SU-DHL-6 (cell line): ENCODE measurements around the gene UBE2F.

ENCODE experiments used
- H2AFZ ChIP-seq: fragments of 200-600 bp; sonication (generic); 2 replicates; pipeline ENCODE4 v1.6.1; 2014; ENCODE audit warnings: low read depth, mild to moderate bottlenecking, moderate library complexity, mixed read lengths, antibody characterized with exemption, low read length; ENCODE audit not compliant: severe bottlenecking
- H3F3A ChIP-seq: fragments of 200-600 bp; shearing (Covaris generic); 2 replicates; pipeline ENCODE4 v1.6.0; 2016; ENCODE audit warnings: antibody characterized with exemption, mild to moderate bottlenecking; ENCODE audit not compliant: insufficient read depth
- H3K27ac ChIP-seq: fragments of 200-600 bp; sonication (generic); 2 replicates; pipeline ENCODE4 v1.5.1; 2016; ENCODE audit warnings: low read depth, mild to moderate bottlenecking, low read length, moderate library complexity, mixed read lengths
- H3K27me3 ChIP-seq: fragments of 200-600 bp; sonication (generic), shearing (Covaris generic); 2 replicates; pipeline ENCODE4 v1.6.0; 2014; ENCODE audit warnings: mild to moderate bottlenecking, low read length
- H3K36me3 ChIP-seq: fragments of 200-600 bp; sonication (generic); 2 replicates; pipeline ENCODE4 v1.6.1; 2014; ENCODE audit warnings: mild to moderate bottlenecking, low read length, mixed read lengths
- H3K4me2 ChIP-seq: fragments of 300-600, 200-600 bp; shearing (Covaris generic), sonication (generic); 2 replicates; pipeline ENCODE4 v1.6.0; 2014; ENCODE audit warnings: low read length, low read depth, mild to moderate bottlenecking; ENCODE audit not compliant: poor library complexity, severe bottlenecking
- H3K4me3 ChIP-seq: fragments of 200-600 bp; sonication (generic); 2 replicates; pipeline ENCODE4 v1.5.1; 2014; ENCODE audit warnings: antibody characterized with exemption, low read length, mild to moderate bottlenecking, mixed read lengths; ENCODE audit not compliant: insufficient read depth, poor library complexity, severe bottlenecking
- H3K79me2 ChIP-seq: fragments of 200-600 bp; sonication (generic); 2 replicates; pipeline ENCODE4 v1.6.1; 2014; ENCODE audit warnings: mild to moderate bottlenecking, low read length, moderate library complexity; ENCODE audit not compliant: insufficient read depth
- H3K9ac ChIP-seq: fragments of 200-600 bp; sonication (generic); 2 replicates; pipeline ENCODE4 v1.7.0; 2014; ENCODE audit warnings: mild to moderate bottlenecking, low read length
- H3K9me2 ChIP-seq: fragments of 200-600 bp; sonication (generic); replicated peaks from 2 replicates; pipeline ENCODE4 v1.6.1; 2014; ENCODE audit warnings: low read length; ENCODE audit not compliant: insufficient read depth
- H3K9me3 ChIP-seq: fragments of 200-600 bp; sonication (generic); 2 replicates; pipeline ENCODE4 v1.6.1; 2014; ENCODE audit warnings: low read length, mixed read lengths; ENCODE audit not compliant: insufficient read depth
- H4K20me1 ChIP-seq: fragments of 200-600 bp; sonication (generic); 2 replicates; pipeline ENCODE4 v1.6.1; 2014; ENCODE audit warnings: low read depth, mild to moderate bottlenecking, antibody characterized with exemption, low read length, moderate library complexity, mixed read lengths
- EZH2phosphoT487 ChIP-seq: fragments of 200-600 bp; sonication (generic), shearing (Covaris generic); conservative IDR thresholded peaks from 2 replicates; pipeline ENCODE4 v1.6.1; 2018; ENCODE audit warnings: mild to moderate bottlenecking, antibody characterized with exemption, low read length, moderate library complexity, mixed read lengths
- TF ChIP-seq, protein P1 (sequence below): fragments of 200-600 bp; sonication (generic); IDR thresholded peaks from one replicate; pipeline ENCODE4 v1.5.1; 2017; ENCODE audit warnings: antibody characterized with exemption, mild to moderate bottlenecking, low read length, moderate library complexity; ENCODE audit not compliant: insufficient read depth, poor library complexity, severe bottlenecking

The UBE2F gene

GRCh38 chr2:237967463-237967951 lies 693 bp downstream of the UBE2F start:
- Histone ChIP-seq H3K4me2 (peak overlapping the region; percentile 68), H3K27ac (no peak overlapping the region), H3K9me2 (no peaks in the 10 kb centered on the region), H3F3A (peaks cover 11% of the 10 kb centered on the region; the same call in 1 of the 2 replicates), H3K9ac (peak overlapping the region; percentile 58), H3K79me2 (no peaks in the 10 kb centered on the region; the same call in 1 of the 2 replicates), H3K4me3 (peak overlapping the region; percentile 55), H3K27me3 (no peaks in the 10 kb centered on the region), H4K20me1 (no peaks in the 10 kb centered on the region), H3K36me3 (no peaks in the 10 kb centered on the region), H3K9me3 (peaks cover 5% of the 10 kb centered on the region; the same call in 1 of the 2 replicates), H2AFZ (no peak overlapping the region)
- TF ChIP-seq, protein P1, sequence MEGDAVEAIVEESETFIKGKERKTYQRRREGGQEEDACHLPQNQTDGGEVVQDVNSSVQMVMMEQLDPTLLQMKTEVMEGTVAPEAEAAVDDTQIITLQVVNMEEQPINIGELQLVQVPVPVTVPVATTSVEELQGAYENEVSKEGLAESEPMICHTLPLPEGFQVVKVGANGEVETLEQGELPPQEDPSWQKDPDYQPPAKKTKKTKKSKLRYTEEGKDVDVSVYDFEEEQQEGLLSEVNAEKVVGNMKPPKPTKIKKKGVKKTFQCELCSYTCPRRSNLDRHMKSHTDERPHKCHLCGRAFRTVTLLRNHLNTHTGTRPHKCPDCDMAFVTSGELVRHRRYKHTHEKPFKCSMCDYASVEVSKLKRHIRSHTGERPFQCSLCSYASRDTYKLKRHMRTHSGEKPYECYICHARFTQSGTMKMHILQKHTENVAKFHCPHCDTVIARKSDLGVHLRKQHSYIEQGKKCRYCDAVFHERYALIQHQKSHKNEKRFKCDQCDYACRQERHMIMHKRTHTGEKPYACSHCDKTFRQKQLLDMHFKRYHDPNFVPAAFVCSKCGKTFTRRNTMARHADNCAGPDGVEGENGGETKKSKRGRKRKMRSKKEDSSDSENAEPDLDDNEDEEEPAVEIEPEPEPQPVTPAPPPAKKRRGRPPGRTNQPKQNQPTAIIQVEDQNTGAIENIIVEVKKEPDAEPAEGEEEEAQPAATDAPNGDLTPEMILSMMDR, result no peak
- no peak for TF ChIP-seq EZH2phosphoT487

DNA sequence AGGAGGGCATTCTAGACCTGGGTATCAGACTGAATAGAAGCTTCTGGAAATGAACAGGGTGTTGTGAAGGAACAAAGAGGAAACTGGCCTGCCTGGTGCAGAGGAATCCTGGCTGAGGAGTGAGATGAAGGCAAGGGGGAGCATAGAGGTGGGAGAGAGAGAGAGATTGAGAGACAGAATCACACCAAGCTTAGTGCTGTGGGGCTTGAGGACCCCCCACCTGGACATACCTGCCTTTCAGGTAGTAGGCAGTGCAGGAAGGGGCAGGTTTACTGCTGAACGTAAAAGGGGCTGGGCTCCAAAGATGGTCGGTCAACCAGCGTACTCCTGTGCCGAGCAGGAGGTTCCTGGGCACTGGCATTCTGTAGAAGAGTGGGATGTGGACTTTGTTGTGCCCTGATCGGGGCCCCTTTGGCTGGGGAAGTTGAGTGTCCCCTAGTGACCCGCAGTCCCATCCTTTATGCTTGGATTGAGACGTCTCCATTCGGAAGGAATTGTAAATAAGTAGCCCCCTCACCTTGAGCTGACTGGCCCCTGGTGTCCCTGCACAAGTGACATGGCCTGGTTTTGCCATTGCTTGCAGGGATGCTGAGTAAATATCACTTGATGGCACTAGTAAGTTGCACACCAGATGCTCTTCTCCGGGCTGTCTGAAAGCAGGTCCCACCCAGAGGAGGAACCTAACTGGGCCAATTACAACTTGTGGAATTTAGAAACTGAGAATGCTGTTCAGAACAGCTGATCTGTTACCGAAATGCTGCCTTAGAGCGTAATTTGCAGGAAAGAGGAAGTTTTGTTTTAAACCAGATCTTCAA lies 1.4 kb downstream of the UBE2F start:
- no peaks in the 10 kb centered on the region for H3K36me3 ChIP-seq
- H3K27me3 ChIP-seq, result no peaks in the 10 kb centered on the region
- TF ChIP-seq, protein P1, result no peak
- no peak for TF ChIP-seq EZH2phosphoT487
- no peak overlapping the region for H2AFZ ChIP-seq
- no peaks in the 10 kb centered on the region for H4K20me1 ChIP-seq
- no peaks in the 10 kb centered on the region for H3K9me2 ChIP-seq
- H3K4me2 ChIP-seq, result peak overlapping the region; percentile 68
- no peak overlapping the region for H3K27ac ChIP-seq
- H3K9ac ChIP-seq, result peak overlapping the region; percentile 58
- H3K4me3 ChIP-seq, result no peak overlapping the region
- peaks cover 11% of the 10 kb centered on the region; the same call in 1 of the 2 replicates for H3F3A ChIP-seq
- H3K79me2 ChIP-seq, result no peaks in the 10 kb centered on the region; the same call in 1 of the 2 replicates
- H3K9me3 ChIP-seq, result no peaks in the 10 kb centered on the region

GRCh38 chr2:237971661-237972060 lies 4.8 kb downstream of the UBE2F start:
- no peak overlapping the region for H2AFZ ChIP-seq
- H3K4me2 ChIP-seq, result no peak overlapping the region
- no peaks in the 10 kb centered on the region for H3K27me3 ChIP-seq
- no peak for TF ChIP-seq EZH2phosphoT487
- TF ChIP-seq, protein P1, result no peak
- no peaks in the 10 kb centered on the region for H3K9me2 ChIP-seq
- no peak overlapping the region for H3K27ac ChIP-seq
- no peaks in the 10 kb centered on the region for H4K20me1 ChIP-seq
- H3K79me2 ChIP-seq, result no peaks in the 10 kb centered on the region; the same call in 1 of the 2 replicates
- peaks cover 11% of the 10 kb centered on the region; the same call in 1 of the 2 replicates for H3F3A ChIP-seq
- no peaks in the 10 kb centered on the region for H3K9me3 ChIP-seq
- H3K4me3 ChIP-seq, result no peak overlapping the region
- no peak overlapping the region for H3K9ac ChIP-seq
- no peaks in the 10 kb centered on the region for H3K36me3 ChIP-seq
